BLaER1 (cell line): ENCODE results near the gene ARSK.

Experiments used
- H3K27ac ChIP-seq: shearing (Covaris generic); formaldehyde crosslinking; 2 replicates; pipeline ENCODE4 v1.8.1; 2022
- H3K27me3 ChIP-seq: shearing (Covaris generic); formaldehyde crosslinking; 2 replicates; pipeline ENCODE4 v1.8.1; 2022
- H3K36me3 ChIP-seq: shearing (Covaris generic); formaldehyde crosslinking; 2 replicates; pipeline ENCODE4 v1.8.1; 2022
- H3K4me1 ChIP-seq: shearing (Covaris generic); formaldehyde crosslinking; 2 replicates; pipeline ENCODE4 v1.8.1; 2022
- H3K4me2 ChIP-seq: shearing (Covaris generic); formaldehyde crosslinking; 2 replicates; pipeline ENCODE4 v1.8.1; 2022
- H3K4me3 ChIP-seq: shearing (Covaris generic); formaldehyde crosslinking; 2 replicates; pipeline ENCODE4 v1.8.1; 2022
- H3K9ac ChIP-seq: shearing (Covaris generic); formaldehyde crosslinking; 2 replicates; pipeline ENCODE4 v1.8.1; 2022
- H3K9me3 ChIP-seq: shearing (Covaris generic); formaldehyde crosslinking; 2 replicates; pipeline ENCODE4 v1.8.1; 2022
- H4K20me1 ChIP-seq: shearing (Covaris generic); formaldehyde crosslinking; 2 replicates; pipeline ENCODE4 v1.8.1; 2022
- Cebpa-rat ChIP-seq: shearing (Covaris generic); IDR thresholded peaks from 2 replicates; pipeline ENCODE4 v1.8.1; 2022

Gene ARSK

GRCh38 chr5:95595289-95595931 is 40.5 kb downstream of the ARSK start:
- no peaks in the 10 kb centered on the region for H3K27me3 ChIP-seq
- H3K4me3 ChIP-seq: no peak overlapping the region
- H3K4me2 ChIP-seq: no peak overlapping the region
- no peaks in the 10 kb centered on the region for H3K36me3 ChIP-seq
- TF ChIP-seq Cebpa-rat: no peak
- no peak overlapping the region for H3K27ac ChIP-seq
- H4K20me1 ChIP-seq: no peaks in the 10 kb centered on the region
- H3K9ac ChIP-seq: no peak overlapping the region
- H3K4me1 ChIP-seq: peaks cover 9% of the 10 kb centered on the region
- no peaks in the 10 kb centered on the region for H3K9me3 ChIP-seq

- H4K20me1 ChIP-seq: no peaks in the 10 kb centered on the region
- H3K27ac ChIP-seq: no peak overlapping the region
- peaks cover 9% of the 10 kb centered on the region; the same call in 1 of the 2 replicates for H3K36me3 ChIP-seq
- no peaks in the 10 kb centered on the region for H3K4me1 ChIP-seq
- no peaks in the 10 kb centered on the region for H3K9me3 ChIP-seq
- H3K27me3 ChIP-seq: no peaks in the 10 kb centered on the region
- H3K9ac ChIP-seq: no peak overlapping the region
- no peak overlapping the region for H3K4me2 ChIP-seq
- no peak overlapping the region for H3K4me3 ChIP-seq
- no peak for TF ChIP-seq Cebpa-rat
These were observed 44.4 kb downstream of the ARSK start for GRCh38 chr5:95599252-95599651.

DNA sequence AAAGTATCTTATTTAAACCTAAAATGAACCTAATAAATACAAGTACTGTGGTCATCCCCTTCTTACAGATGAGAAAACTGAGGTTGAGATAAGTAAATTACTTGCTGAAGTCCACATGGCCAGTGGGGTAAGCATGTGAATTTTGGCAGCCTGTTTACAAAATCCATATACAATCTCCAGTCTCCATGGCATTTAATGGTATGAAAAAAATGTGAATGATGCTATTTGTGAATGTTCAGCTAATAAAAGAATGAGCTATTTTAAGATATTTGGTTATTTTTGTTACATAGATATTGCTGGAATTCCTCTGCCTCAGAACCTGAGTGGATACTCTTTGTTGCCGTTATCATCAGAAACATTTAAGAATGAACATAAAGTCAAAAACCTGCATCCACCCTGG is 45.7 kb downstream of the ARSK start:
- H3K36me3 ChIP-seq: peaks cover 9% of the 10 kb centered on the region; the same call in 1 of the 2 replicates
- no peak for TF ChIP-seq Cebpa-rat
- no peak overlapping the region for H3K4me3 ChIP-seq
- no peak overlapping the region for H3K9ac ChIP-seq
- no peak overlapping the region for H3K27ac ChIP-seq
- H3K4me1 ChIP-seq: no peaks in the 10 kb centered on the region
- H3K9me3 ChIP-seq: no peaks in the 10 kb centered on the region
- H3K4me2 ChIP-seq: no peak overlapping the region
- no peaks in the 10 kb centered on the region for H3K27me3 ChIP-seq
- no peaks in the 10 kb centered on the region for H4K20me1 ChIP-seq

DNA sequence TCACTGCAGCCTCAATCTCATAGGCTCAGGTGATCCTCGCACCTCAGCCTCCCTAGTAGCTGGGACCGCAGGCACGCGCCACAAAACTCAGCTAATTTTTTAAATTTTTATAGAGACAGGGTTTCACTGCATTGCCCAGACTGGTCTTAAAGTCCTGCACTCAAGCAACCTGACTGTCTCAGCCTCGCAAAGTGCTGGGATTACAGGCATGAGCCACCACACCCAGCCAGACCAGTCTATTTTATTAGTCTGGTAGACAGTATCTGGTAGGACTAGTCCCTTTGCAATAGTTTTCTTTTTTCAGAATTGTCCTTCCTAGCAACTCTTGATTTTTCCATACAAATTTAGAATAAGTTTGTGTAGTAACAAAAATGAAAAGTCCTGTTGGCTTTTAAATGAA is 50.9 kb downstream of the ARSK start:
- H3K27ac ChIP-seq: no peak overlapping the region
- peaks cover 6% of the 10 kb centered on the region; the same call in 1 of the 2 replicates for H3K36me3 ChIP-seq
- H3K4me3 ChIP-seq: no peak overlapping the region
- no peak for TF ChIP-seq Cebpa-rat
- no peaks in the 10 kb centered on the region for H3K27me3 ChIP-seq
- H3K4me1 ChIP-seq: no peaks in the 10 kb centered on the region
- H4K20me1 ChIP-seq: no peaks in the 10 kb centered on the region
- H3K9me3 ChIP-seq: no peaks in the 10 kb centered on the region
- no peak overlapping the region for H3K4me2 ChIP-seq
- H3K9ac ChIP-seq: no peak overlapping the region

GRCh38 chr5:95606419-95606818 is 51.5 kb downstream of the ARSK start:
- Histone ChIP-seq H3K36me3 (no peaks in the 10 kb centered on the region), H3K4me1 (no peaks in the 10 kb centered on the region), H4K20me1 (no peaks in the 10 kb centered on the region), H3K4me3 (no peak overlapping the region), H3K4me2 (no peak overlapping the region), H3K9ac (no peak overlapping the region), H3K27ac (no peak overlapping the region), H3K9me3 (no peaks in the 10 kb centered on the region), H3K27me3 (no peaks in the 10 kb centered on the region)
- no peak for TF ChIP-seq Cebpa-rat

- no peak overlapping the region for H3K9ac ChIP-seq
- no peak overlapping the region for H3K4me3 ChIP-seq
- H4K20me1 ChIP-seq: no peaks in the 10 kb centered on the region
- TF ChIP-seq Cebpa-rat: no peak
- H3K27me3 ChIP-seq: no peaks in the 10 kb centered on the region
- no peaks in the 10 kb centered on the region for H3K4me1 ChIP-seq
- no peak overlapping the region for H3K4me2 ChIP-seq
- H3K36me3 ChIP-seq: no peaks in the 10 kb centered on the region
- H3K27ac ChIP-seq: no peak overlapping the region
- peaks cover 23% of the 10 kb centered on the region for H3K9me3 ChIP-seq
These were observed 54.8 kb downstream of the ARSK start for GRCh38 chr5:95609711-95610110.

GRCh38 chr5:95610546-95610945 is 55.6 kb downstream of the ARSK start:
- Histone ChIP-seq H3K9me3 (peaks cover 23% of the 10 kb centered on the region), H4K20me1 (no peaks in the 10 kb centered on the region), H3K4me1 (no peaks in the 10 kb centered on the region), H3K36me3 (no peaks in the 10 kb centered on the region), H3K4me2 (no peak overlapping the region), H3K4me3 (no peak overlapping the region), H3K9ac (no peak overlapping the region), H3K27ac (no peak overlapping the region), H3K27me3 (no peaks in the 10 kb centered on the region)
- TF ChIP-seq Cebpa-rat: no peak

DNA sequence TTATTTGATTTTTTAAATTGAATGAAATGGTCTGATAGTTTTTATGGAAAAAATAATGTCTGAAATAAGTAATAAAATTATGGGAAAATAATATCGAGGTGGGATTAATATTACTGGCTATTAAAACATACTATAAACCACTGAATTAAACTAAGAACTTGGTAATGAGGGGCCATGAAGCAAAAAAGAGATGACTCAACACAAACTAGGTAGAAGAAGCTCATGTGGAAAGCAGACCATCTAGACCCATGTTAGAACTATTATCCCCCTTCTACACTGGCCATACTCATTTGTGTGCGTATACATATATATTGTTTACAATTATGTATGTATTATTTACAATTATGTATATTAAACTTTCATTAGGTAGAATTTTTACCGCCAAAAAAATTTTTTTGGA is 56.5 kb downstream of the ARSK start:
- Histone ChIP-seq H3K4me1 (no peaks in the 10 kb centered on the region), H4K20me1 (no peaks in the 10 kb centered on the region), H3K36me3 (no peaks in the 10 kb centered on the region), H3K9me3 (peaks cover 23% of the 10 kb centered on the region), H3K27ac (no peak overlapping the region), H3K4me3 (no peak overlapping the region), H3K4me2 (no peak overlapping the region), H3K9ac (no peak overlapping the region), H3K27me3 (no peaks in the 10 kb centered on the region)
- no peak for TF ChIP-seq Cebpa-rat

DNA sequence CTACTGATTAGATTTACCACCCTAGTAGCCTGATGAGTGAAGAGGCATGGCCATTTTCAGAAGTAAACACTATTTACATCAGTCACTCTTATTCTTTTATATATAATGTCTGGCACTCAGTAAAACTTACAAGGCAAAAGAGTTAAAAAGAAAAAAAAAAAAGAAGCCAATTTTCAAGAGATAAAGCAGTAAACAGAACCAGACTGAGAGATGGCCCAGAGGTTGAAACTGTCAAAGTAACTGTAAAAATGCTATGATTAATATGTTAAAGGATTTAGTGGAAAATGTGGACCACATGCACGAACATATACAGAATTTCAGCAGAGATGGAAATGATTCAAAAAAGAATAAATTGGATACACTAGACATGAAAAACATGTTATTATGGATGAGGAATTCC is 58.6 kb downstream of the ARSK start:
- H3K36me3 ChIP-seq: no peaks in the 10 kb centered on the region
- no peak overlapping the region for H3K9ac ChIP-seq
- peaks cover 23% of the 10 kb centered on the region for H3K9me3 ChIP-seq
- H3K4me2 ChIP-seq: no peak overlapping the region
- no peaks in the 10 kb centered on the region for H3K4me1 ChIP-seq
- H3K27me3 ChIP-seq: peaks cover 2% of the 10 kb centered on the region; the same call in 1 of the 2 replicates
- H4K20me1 ChIP-seq: no peaks in the 10 kb centered on the region
- no peak for TF ChIP-seq Cebpa-rat
- H3K27ac ChIP-seq: no peak overlapping the region
- no peak overlapping the region for H3K4me3 ChIP-seq

GRCh38 chr5:95615164-95615467 is 60.2 kb downstream of the ARSK start:
- Histone ChIP-seq H3K36me3 (no peaks in the 10 kb centered on the region), H3K9ac (no peak overlapping the region), H3K27ac (no peak overlapping the region), H3K4me3 (no peak overlapping the region), H3K4me2 (no peak overlapping the region), H3K27me3 (peaks cover 18% of the 10 kb centered on the region), H4K20me1 (no peaks in the 10 kb centered on the region), H3K4me1 (peaks cover 12% of the 10 kb centered on the region), H3K9me3 (peaks cover 23% of the 10 kb centered on the region)
- TF ChIP-seq Cebpa-rat: no peak

DNA sequence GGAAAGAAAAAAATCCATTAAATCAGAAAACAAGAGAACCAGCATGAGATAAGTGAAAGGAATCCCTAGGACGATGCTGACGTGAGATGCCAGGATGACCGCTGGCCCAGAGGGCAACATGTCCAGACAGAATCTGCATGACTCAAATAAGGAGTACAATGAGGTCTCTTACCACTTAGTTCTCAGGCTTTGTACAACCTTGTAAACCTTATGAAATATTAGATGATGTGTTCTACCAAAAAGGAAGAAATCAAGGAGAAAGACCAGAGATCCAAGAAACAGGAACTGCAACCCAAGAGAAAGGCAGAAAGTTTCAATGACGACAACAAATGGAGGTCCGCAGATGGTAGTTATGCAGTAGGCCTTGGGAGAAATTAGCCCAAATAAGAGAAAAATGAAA is 62.2 kb downstream of the ARSK start:
- Histone ChIP-seq H3K4me1 (peaks cover 29% of the 10 kb centered on the region), H3K27me3 (peaks cover 23% of the 10 kb centered on the region), H3K36me3 (no peaks in the 10 kb centered on the region), H3K9me3 (peaks cover 23% of the 10 kb centered on the region), H3K9ac (no peak overlapping the region), H3K4me3 (no peak overlapping the region), H4K20me1 (no peaks in the 10 kb centered on the region), H3K4me2 (no peak overlapping the region), H3K27ac (no peak overlapping the region)
- no peak for TF ChIP-seq Cebpa-rat
